ENCODE data around the gene COL9A3.

DNA sequence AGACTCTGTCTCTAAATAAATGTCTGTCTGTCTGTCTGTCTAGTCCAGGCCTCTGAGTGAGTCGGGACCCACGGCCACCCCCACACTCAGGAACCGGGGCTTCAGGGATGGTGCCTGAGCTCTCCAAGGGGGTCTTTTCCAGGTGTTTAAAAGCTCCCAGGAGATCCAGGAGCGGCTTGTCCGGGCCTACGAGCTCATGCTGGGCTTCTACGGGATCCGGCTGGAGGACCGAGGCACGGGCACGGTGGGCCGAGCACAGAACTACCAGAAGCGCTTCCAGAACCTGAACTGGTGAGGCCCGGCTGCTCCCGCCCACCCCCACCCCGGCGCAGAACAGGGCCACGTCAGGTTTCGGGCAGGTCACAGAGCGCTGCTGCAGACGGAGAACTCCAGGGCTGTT lies 5.5 kb upstream of the COL9A3 start:
- TF ChIP-seq, protein P1, sequence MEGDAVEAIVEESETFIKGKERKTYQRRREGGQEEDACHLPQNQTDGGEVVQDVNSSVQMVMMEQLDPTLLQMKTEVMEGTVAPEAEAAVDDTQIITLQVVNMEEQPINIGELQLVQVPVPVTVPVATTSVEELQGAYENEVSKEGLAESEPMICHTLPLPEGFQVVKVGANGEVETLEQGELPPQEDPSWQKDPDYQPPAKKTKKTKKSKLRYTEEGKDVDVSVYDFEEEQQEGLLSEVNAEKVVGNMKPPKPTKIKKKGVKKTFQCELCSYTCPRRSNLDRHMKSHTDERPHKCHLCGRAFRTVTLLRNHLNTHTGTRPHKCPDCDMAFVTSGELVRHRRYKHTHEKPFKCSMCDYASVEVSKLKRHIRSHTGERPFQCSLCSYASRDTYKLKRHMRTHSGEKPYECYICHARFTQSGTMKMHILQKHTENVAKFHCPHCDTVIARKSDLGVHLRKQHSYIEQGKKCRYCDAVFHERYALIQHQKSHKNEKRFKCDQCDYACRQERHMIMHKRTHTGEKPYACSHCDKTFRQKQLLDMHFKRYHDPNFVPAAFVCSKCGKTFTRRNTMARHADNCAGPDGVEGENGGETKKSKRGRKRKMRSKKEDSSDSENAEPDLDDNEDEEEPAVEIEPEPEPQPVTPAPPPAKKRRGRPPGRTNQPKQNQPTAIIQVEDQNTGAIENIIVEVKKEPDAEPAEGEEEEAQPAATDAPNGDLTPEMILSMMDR (IDR thresholded peaks at IDR 0.05), result no peak
- TF ChIP-seq POLR2A (IDR thresholded peaks at IDR 0.05), result no peak
